Bronchial epithelial cell (primary cell): ENCODE measurements around the gene ZNF853. TPM values are rescaled to one million over a fixed set of nuclear protein-coding genes. Genes with fewer than 3 reads are reported as not detected.
A peak's percentile ranks its signal among the peaks of the same experiment; 100 is the strongest.
"Not testable (repeated sequence)": the region's sequence is repeated elsewhere in the genome, so short reads cannot be mapped to it uniquely, and the experiment has no call there.

Source experiments
- DNase-seq: peaks from one replicate; pipeline ENCODE4 v3.0.0-alpha.2; 2010; ENCODE audit warnings: low read depth
- FAIRE-seq: peaks from 2 replicates; lab custom pipeline; 2011; peaks lifted over from hg19 to GRCh38; lab: Jason Lieb, UNC
- H3K27me3 ChIP-seq: 2 replicates; pipeline ENCODE4 v1.5.1; 2011; ENCODE audit warnings: low read length; ENCODE audit not compliant: control insufficient read depth, insufficient read depth
- H3K36me3 ChIP-seq: 2 replicates; pipeline ENCODE4 v1.5.1; 2011; ENCODE audit warnings: low read length; ENCODE audit not compliant: control insufficient read depth, insufficient read depth
- H3K4me3 ChIP-seq: 2 replicates; pipeline ENCODE4 v1.5.1; 2011; ENCODE audit warnings: mild to moderate bottlenecking, low read depth, low read length, control low read depth
- CTCF ChIP-seq: IDR thresholded peaks from 2 replicates; pipeline ENCODE4 v1.5.1; 2011; ENCODE audit warnings: mild to moderate bottlenecking, moderate library complexity, low read length, control low read depth, inconsistent platforms; ENCODE audit not compliant: insufficient read depth, severe bottlenecking
- total RNA-seq: library from RNA; depleted of rRNA; stranded (reverse); fragments of >200 nt; gene quantifications from 2 replicates; pipeline ENCODE4 v1.2.1, GENCODE V29; 2014

The ZNF853 gene
- total RNA-seq, 1 donor from 2014 or later: 0.53 TPM

- H3K27me3 ChIP-seq: no peaks in the 10 kb centered on the region
- no peak for FAIRE-seq
- TF ChIP-seq CTCF: no peak
- peak overlapping the region; percentile 69 for H3K4me3 ChIP-seq
- H3K36me3 ChIP-seq: peaks cover 2% of the 10 kb centered on the region
- DNase-seq: no peak
Measured at GRCh38 chr7:6576024-6576866, 39.2 kb upstream of the ZNF853 start.

- not testable (repeated sequence) for H3K27me3 ChIP-seq, H3K36me3 ChIP-seq, DNase-seq, FAIRE-seq
- peak overlapping the region; percentile 69 for H3K4me3 ChIP-seq
Measured at GRCh38 chr7:6576867-6577368, 38.5 kb upstream of the ZNF853 start.

DNA sequence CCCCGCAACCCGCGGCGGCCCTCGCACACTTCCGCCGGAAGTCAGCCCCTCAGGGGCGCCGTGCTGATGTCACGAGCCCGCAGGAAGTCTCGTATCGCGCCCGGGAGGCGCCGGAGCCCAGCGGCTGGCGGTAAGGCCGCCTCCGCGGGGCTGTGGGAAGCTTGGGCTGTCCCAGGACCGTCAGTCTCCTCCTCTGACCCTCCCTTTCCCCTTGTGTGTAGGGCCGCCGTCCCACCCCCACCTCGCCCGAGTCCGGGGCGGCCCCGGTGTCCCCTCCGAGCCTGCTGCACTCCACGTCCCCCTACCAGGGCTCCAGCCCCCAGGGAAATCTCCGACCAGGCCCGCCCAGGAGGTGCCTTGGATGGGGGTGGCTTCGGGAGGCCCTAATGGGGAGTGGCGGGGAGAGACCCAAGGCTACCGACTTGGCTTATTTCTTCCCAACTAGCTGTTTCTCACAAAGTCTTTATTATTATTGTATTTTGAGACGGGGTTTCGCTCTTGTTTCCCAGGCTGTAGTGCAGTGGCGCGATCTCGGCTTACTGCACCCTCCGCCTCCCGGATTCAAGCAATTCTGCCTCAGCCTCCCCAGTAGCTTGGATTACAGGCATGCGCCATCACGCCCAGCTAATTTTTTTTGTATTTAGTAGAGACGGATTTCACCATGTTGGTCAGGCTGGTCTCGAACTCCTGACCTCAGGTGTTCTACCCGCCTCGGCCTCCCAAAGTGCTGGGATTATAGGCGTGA lies 37.9 kb upstream of the ZNF853 start, which contains the start of gene ZDHHC4:
TSS of gene ZDHHC4 (plus strand) at position 86 of the 745 bp plus-strand sequence. CDS start 3,108 bp downstream, outside the sequence.
- H3K4me3 ChIP-seq: peak within 1 kb of the TSS; percentile 69
- no peak for TF ChIP-seq CTCF
- DNase-seq (peak; percentile 68), FAIRE-seq (no peak)
- H3K36me3 ChIP-seq: peaks cover 5% of the 10 kb centered on the region
- H3K27me3 ChIP-seq: no peaks in the 10 kb centered on the region

GRCh38 chr7:6578114-6579084 lies 37.0 kb upstream of the ZNF853 start:
- FAIRE-seq: no peak
- peak; percentile 52 for DNase-seq
- Histone ChIP-seq H3K4me3 (no peak overlapping the region), H3K27me3 (no peaks in the 10 kb centered on the region), H3K36me3 (peaks cover 7% of the 10 kb centered on the region)
- no peak for TF ChIP-seq CTCF

- FAIRE-seq (no peak), DNase-seq (no peak)
- peaks cover 7% of the 10 kb centered on the region for H3K36me3 ChIP-seq
- TF ChIP-seq CTCF: peak; percentile 9
- no peaks in the 10 kb centered on the region for H3K27me3 ChIP-seq
- no peak overlapping the region for H3K4me3 ChIP-seq
Measured at GRCh38 chr7:6579446-6579845, 36.0 kb upstream of the ZNF853 start.

DNA sequence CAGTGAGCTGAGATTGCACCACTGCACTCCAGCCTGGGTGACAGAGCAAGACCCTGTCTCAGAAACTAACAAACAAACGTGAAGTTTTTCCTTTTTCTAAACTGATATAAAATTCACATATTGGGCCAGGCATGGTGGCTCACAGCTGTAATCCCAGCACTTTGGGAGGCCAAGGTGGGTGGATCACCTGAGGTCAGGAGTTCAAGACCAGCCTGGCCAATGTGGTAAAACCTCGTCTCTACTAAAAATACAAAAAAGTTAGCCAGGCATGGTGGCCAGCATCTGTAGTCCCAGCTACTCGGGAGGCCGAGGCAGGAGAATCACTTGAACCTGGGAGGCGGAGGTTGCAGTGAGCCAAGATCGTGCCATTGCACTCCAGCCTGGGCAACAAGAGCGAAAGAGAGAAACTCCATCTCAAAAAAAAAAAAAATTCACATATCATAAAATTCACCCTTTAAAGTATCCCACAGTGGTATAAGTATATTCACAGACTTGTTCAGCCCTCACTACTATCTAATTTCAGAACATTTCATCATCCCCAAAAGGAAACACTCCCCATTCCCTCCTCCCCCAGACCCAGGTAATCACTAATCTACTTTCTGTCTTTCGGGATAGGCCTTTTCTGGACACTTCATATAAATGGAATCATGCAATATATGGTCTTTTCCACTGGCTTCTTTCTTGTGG lies 29.5 kb upstream of the ZNF853 start:
- not testable (repeated sequence) for H3K4me3 ChIP-seq, DNase-seq, FAIRE-seq, H3K27me3 ChIP-seq
- peaks cover 13% of the 10 kb centered on the region for H3K36me3 ChIP-seq
